MG63 (cell line): ENCODE results near the gene FUZ. TPM values are rescaled to one million over a fixed set of nuclear protein-coding genes. Genes with fewer than 3 reads are reported as not detected.

ENCODE experiments used
- DNase-seq: peaks from one replicate; pipeline ENCODE4 v3.0.0-alpha.2; 2020
- H3K27me3 ChIP-seq: fragments of 250-450 bp; sonication (Bioruptor Pico); 2 replicates; pipeline ENCODE4 v1.5.1; 2020; ENCODE audit warnings: mild to moderate bottlenecking, moderate library complexity
- H3K36me3 ChIP-seq: fragments of 250-450 bp; sonication (Bioruptor Pico); 2 replicates; pipeline ENCODE4 v1.5.1; 2020; ENCODE audit warnings: mild to moderate bottlenecking, moderate library complexity
- H3K4me3 ChIP-seq: fragments of 250-450 bp; sonication (Bioruptor Pico); 2 replicates; pipeline ENCODE4 v1.5.1; 2020; ENCODE audit warnings: mild to moderate bottlenecking, moderate library complexity
- H3K9me3 ChIP-seq: fragments of 250-450 bp; sonication (Bioruptor Pico); 2 replicates; pipeline ENCODE4 v1.5.1; 2020; ENCODE audit warnings: mild to moderate bottlenecking, moderate library complexity
- total RNA-seq: library from RNA; depleted of rRNA; stranded (reverse); fragments of >200 nt; shearing (Covaris generic); gene quantifications from 2 replicates; pipeline ENCODE4 v1.2.3, GENCODE V29; 2014; ENCODE audit warnings: low replicate concordance

The FUZ gene
- total RNA-seq, 1 experiment from 2014 or later: 31.4 TPM

DNA sequence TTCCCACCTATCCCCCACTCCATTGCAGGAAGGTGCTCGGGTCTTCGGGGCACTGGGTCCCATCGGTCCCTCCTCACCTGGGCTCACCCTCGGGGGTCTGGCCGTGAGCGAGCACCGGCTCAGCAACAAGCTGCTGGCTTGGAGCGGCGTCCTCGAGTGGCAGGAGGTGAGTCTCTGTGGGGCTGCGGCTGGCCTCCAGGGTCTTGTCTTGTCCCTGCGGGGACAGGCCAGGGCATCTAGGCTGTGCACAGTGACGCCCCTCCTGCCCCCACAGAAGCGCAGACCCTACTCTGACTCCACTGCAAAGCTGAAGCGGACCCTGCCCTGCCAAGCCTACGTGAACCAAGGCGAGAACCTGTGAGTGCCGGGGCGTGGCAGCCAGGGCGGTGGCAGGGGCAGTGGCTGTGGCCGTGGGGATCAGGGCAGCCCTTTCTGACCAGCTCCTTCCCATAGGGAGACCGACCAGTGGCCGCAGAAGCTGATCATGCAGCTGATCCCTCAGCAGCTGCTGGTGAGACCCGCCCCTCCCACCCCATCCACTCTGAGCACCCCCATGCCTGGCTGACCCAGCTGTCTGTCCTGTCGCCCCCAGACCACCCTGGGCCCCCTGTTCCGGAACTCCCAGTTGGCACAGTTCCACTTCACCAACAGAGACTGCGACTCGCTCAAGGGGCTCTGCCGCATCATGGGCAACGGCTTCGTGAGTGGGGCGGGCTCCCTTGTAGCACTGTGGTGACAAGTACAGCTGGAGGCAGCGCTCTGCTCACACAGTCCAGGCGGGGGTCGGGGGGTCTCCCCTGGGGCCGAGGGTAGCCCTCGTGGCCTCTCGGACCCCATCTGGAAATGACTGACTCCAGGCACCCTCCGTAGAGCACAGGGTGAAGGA, 41.5 kb upstream of the FUZ start:
- no peak overlapping the region for H3K4me3 ChIP-seq
- H3K36me3 ChIP-seq: peaks cover 50% of the 10 kb centered on the region
- DNase-seq: no peak
- H3K27me3 ChIP-seq: no peaks in the 10 kb centered on the region
- H3K9me3 ChIP-seq: no peaks in the 10 kb centered on the region; the same call in 1 of the 2 replicates

DNA sequence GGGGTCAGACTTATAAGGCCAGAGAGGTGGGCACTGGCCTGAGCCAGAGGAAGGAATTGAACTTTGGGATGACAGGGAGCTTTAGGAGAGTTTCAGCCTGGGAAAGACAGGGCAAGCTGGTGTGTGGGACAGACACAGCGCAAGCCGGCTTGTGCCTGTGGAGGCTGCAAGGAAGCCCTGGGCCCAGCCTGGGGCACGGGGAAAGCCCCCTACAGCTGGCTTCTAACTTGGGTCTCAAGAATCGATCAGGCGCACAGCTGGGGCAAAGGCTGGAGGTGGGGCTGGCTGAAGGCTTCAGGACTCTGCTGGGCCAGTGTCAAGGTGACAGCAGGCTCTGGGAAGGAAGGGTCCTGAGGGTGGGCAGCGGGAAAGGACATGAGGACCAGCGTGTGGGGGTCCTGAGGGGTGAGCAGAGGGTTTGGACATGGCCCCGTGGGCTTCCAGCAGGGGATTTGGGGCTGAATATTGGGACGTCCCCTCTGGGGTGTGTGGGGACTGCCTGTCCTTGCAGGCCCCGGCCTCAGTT, 40.8 kb upstream of the FUZ start:
- Histone ChIP-seq H3K36me3 (peaks cover 47% of the 10 kb centered on the region), H3K4me3 (no peak overlapping the region), H3K27me3 (no peaks in the 10 kb centered on the region), H3K9me3 (no peaks in the 10 kb centered on the region; the same call in 1 of the 2 replicates)
- DNase-seq: no peak

DNA sequence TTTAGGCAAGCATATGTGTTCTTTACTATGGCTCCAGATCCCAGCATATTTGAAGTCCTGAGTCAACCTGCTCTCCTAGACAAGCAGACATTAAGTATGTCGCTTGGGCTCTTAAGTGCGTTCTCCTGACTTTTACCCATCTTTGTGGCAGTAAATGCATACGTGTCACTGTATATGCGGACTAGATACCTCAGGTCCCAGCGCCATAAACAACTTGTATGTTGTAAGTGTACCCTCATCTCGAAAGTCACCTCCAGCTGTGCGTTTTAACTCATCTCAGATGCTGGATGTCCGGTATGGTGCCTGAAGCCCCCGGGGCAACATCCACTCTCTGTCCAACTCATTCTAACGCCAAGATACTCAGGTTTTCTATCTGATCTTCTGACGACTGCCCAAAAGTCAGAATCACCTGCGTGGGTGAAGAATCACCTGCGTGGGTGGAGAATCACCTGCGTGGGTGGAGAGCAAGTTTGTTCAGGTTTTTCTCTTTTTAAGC, 39.6 kb upstream of the FUZ start:
- H3K36me3 ChIP-seq: peaks cover 38% of the 10 kb centered on the region
- H3K27me3 ChIP-seq: no peaks in the 10 kb centered on the region
- DNase-seq: no peak

GRCh38 chr19:49851456-49852259, 38.6 kb upstream of the FUZ start:
- Histone ChIP-seq H3K36me3 (peaks cover 30% of the 10 kb centered on the region), H3K4me3 (peak overlapping the region; percentile 96), H3K27me3 (no peaks in the 10 kb centered on the region), H3K9me3 (no peaks in the 10 kb centered on the region; the same call in 1 of the 2 replicates)
- peak; percentile 47 for DNase-seq

More for the DNA sequence above, 39.6 kb upstream of the FUZ start:
- H3K9me3 ChIP-seq: no peaks in the 10 kb centered on the region; the same call in 1 of the 2 replicates
- H3K4me3 ChIP-seq: peak overlapping the region; percentile 96

DNA sequence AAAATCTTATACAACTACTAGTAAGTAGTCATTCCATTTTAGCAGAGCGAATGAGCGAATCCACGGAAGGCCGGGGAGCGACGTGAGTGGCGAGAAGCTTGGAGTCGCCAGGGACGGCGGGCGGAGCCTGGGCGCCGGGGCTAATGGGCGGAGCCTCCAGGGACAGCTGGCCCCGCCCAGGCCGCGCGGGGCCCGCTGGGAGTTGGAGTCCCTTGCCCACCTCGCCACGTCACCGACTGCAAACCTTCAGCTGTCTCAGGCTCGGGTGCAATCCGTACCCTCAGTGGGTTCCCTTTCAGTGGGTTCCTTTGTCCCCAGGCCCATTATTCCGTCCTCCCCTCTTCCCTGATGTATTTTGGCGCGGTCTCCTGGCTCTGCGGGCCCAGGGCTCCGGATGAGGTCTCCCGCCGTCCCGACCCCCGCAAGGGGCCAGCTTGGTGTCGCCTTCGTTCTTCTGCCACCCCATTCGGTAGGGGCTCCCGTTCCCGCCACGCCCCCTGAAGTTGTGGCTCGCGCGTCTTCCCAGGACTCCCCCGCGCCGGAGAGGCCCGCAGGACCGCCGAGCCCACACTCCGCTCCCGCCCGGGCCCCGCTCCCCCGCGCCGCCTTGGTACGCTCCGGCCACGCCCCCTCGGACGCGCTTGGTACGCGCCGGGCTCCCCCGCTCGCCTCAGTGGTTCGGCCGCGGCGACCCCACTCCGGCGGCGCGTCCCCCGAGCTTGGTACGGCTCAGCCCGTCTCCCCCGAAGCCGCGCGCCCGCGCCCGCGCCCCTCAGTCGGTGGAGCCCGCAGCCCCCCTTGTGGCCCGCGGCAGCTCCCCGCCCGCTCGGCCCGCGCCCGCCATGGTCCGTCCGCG, 37.6 kb upstream of the FUZ start, which contains the start of gene PTOV1:
PTOV1 (plus strand) TSS at position 673 of the 856 bp plus-strand sequence.
- H3K9me3 ChIP-seq: no peaks in the 10 kb centered on the region; the same call in 1 of the 2 replicates
- DNase-seq: peak; percentile 91
- H3K36me3 ChIP-seq: peaks cover 24% of the 10 kb centered on the region
- peak within 1 kb of the TSS; percentile 96 for H3K4me3 ChIP-seq
- H3K27me3 ChIP-seq: no peaks in the 10 kb centered on the region

GRCh38 chr19:49850221-49850486, 37.1 kb upstream of the FUZ start:
- DNase-seq: no peak
- H3K27me3 ChIP-seq: no peaks in the 10 kb centered on the region
- H3K36me3 ChIP-seq: peaks cover 18% of the 10 kb centered on the region
- H3K9me3 ChIP-seq: no peaks in the 10 kb centered on the region; the same call in 1 of the 2 replicates
- H3K4me3 ChIP-seq: peak overlapping the region; percentile 96

DNA sequence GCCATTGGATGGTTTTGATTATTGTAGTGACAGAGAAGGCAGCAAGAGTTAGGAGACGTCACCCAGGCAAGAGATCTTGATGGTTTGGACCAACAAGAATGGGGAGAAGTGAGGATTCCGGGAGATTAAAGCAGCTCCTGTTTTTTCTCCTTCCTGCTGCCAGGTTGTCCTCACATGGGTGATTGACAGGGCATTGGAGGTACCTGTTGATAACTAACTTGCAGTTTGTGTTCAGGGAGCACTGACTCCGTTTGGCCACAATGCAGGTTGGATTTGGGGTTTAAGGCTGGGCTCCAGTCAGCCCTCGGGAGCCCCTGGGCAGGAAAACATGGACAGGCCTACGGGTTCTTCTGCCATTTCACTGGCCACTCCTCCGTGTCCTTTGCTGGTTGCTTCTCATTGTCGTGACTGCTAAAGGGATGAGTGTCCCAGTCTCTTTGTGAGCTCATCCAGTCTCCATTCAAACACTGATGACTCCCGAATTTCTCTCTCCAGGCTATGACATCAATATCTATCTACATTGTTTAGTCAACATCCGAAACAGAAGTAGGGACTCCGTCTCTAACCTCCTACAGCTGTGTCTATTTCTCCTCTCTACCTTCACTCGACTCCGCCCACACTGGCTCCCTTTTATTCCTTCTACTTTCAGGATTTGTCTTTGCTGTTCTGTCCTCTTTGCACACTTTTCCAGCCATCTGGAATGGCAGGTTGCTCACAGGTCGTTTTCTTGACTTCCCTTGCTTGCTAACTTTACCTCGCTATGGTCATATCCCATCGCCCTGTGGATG, 36.5 kb upstream of the FUZ start:
- DNase-seq: no peak
- peak overlapping the region; percentile 96 for H3K4me3 ChIP-seq
- H3K36me3 ChIP-seq: peaks cover 15% of the 10 kb centered on the region
- H3K9me3 ChIP-seq: no peaks in the 10 kb centered on the region; the same call in 1 of the 2 replicates
- no peaks in the 10 kb centered on the region for H3K27me3 ChIP-seq

DNA sequence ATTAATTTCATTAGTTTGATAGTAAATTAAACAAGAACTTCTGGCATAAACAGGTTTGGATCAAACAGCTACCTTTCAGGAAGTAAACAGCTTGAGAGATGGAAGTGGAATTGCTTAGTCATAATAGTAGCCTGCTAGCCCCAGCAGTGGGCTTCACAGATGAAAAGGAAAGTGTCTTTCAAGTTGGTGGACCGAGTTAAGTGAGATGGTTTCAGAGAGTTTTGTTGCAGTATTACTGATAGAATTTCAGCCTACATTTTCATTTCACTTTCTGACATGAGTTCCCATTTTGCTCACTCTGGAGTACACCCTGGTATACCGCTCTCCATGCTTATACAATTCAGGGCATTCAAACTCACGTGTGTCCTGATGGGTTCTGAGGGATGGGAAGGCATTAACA, 35.8 kb upstream of the FUZ start:
- no peaks in the 10 kb centered on the region for H3K27me3 ChIP-seq
- peaks cover 11% of the 10 kb centered on the region for H3K36me3 ChIP-seq
- no peak for DNase-seq
- no peaks in the 10 kb centered on the region; the same call in 1 of the 2 replicates for H3K9me3 ChIP-seq
- H3K4me3 ChIP-seq: no peak overlapping the region

DNA sequence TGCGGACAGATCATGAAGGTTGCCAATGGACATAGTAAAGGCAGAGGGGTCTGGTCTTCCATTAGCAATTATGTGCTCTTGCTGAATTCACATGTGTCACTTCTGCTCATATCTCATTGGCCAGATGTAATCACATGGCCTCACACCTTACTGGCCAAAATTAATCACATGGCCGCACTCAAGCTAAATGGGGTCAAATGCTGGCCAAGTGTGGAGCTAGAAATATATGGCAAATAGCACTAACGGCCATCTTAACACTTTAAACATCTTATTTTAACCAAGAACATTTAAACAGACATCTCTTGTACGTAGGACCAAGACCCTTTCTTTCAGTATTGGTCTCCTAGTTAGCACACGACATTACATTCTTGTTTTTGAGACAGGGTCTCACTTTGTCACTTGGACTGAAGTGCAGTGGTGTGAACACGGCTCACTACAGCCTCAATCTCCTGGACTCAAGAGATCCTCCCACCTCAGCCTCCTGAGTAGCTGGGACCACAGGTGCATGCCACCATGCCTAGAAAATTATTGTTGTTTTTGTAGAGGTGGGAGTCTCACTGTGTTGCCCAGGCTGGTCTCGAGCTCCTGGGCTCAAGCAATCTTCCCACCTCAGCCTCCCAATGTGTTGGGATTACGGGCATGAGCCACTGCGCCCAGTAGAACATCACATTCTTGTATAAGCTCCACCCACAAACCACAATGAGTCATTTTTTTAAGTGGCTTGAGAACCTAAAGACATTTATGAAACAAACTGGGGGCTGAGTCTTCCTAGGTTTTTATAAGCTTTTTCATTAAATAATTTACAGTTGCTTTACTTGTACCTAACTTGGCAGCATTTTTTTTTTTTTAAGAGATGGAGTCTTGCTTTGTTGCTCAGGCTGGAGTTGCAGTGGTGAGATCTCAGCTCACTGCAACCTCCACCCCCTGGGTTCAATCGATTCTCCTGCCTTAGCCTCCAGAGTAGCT, 34.9 kb upstream of the FUZ start:
- Histone ChIP-seq H3K36me3 (peaks cover 11% of the 10 kb centered on the region), H3K4me3 (no peak overlapping the region), H3K9me3 (no peaks in the 10 kb centered on the region; the same call in 1 of the 2 replicates), H3K27me3 (no peaks in the 10 kb centered on the region)
- DNase-seq: no peak

- Histone ChIP-seq H3K36me3 (peaks cover 11% of the 10 kb centered on the region), H3K27me3 (no peaks in the 10 kb centered on the region), H3K4me3 (no peak overlapping the region), H3K9me3 (no peaks in the 10 kb centered on the region)
- DNase-seq: no peak
Observed at GRCh38 chr19:49846408-49846807, 33.3 kb upstream of the FUZ start.

GRCh38 chr19:49845414-49845813, 32.3 kb upstream of the FUZ start:
- no peak overlapping the region for H3K4me3 ChIP-seq
- H3K9me3 ChIP-seq: no peaks in the 10 kb centered on the region
- H3K36me3 ChIP-seq: peaks cover 15% of the 10 kb centered on the region
- no peaks in the 10 kb centered on the region for H3K27me3 ChIP-seq
- DNase-seq: no peak

DNA sequence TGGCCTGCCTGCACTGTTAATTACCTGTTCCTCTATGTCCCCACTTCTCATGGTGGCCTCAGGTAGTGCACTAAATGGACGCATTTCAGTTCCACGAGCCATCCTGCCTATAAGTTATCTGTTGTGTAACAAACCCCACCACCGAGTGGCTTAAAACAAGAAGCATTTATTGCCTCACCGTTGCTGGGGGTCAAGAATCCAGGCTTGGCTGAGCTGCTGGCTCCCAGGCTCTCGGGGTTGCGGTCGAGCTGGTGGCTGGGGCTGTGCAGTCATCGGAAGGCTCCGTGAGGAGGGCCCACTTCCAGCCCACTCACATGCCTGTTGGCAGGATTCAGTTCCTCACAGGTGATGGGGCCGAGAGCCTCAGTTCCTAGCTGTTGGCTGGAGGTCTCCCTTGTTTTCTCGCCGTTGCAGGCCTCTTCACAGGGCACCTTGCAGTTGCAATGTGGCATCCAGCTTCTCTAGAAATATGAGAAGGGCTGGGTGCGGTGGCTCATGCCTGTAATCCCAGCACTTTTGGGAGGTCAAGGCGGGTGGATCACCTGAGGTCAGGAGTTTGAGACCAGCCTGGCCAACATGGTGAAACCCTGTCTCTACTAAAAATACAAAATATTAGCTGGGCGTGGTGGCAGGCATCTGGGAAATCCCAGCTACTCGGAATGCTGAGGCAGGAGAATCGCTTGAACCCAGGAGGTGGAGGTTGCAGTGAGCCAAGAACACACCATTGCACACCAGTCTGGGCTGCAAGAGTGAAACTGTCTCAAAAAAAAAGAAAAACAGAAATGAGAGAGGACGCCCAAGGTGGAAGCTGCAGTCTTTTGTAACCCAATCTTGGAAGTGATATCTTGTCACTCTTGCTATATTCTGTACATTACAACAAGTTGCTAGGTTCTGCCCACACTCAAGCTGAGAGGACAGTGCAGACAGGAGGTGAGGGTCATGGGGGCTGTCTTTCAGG, 31.3 kb upstream of the FUZ start:
- no peak overlapping the region for H3K4me3 ChIP-seq
- peaks cover 17% of the 10 kb centered on the region for H3K36me3 ChIP-seq
- DNase-seq: no peak
- no peaks in the 10 kb centered on the region for H3K27me3 ChIP-seq
- H3K9me3 ChIP-seq: no peaks in the 10 kb centered on the region

GRCh38 chr19:49843265-49843664, 30.2 kb upstream of the FUZ start:
- Histone ChIP-seq H3K9me3 (no peaks in the 10 kb centered on the region), H3K27me3 (no peaks in the 10 kb centered on the region), H3K36me3 (peaks cover 29% of the 10 kb centered on the region), H3K4me3 (no peak overlapping the region)
- no peak for DNase-seq
